HG03469 (cell line): ENCODE data around the gene DTWD2.
"Not testable (repeated sequence)": the region's sequence is repeated elsewhere in the genome, so short reads cannot be mapped to it uniquely, and the experiment has no call there.

Experiments used
- ATAC-seq: cut with Tn5 transposase; IDR thresholded peaks from one replicate; pipeline ENCODE4 v1.9.1; 2021; ENCODE audit warnings: mild to moderate bottlenecking, moderate library complexity, moderate number of reproducible peaks; ENCODE audit not compliant: unreplicated experiment

DTWD2 gene

DNA sequence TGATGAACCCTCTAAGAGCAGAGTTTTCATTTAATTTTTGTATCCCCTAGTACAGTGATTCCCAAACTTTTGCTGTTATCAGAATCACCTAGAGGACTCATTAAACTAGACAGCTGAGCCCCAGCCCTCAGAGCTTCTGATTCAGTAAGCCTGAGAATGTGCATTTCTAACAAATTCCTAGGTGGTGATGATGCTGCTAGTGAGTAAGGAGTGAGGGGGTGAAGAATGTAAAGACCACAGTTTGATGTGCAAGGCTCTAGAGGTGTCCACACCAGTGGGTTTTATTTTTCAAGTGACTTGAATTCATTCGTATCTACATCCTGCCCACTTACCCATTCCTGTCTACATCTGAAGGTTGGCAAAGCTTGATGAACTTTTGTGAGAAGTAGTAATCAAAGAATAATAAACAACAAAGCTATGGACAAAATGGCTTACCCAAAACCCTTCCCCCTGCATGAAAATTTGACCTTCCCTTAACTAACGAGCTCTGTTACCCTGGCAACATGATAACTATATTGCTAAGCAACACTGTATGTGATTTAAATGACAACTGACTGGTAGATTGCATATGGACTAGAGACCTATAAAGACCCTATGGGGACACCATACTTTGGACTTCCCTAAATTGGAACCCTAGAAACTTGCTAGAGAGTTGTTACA lies 35.2 kb downstream of the DTWD2 start:
- no peak for ATAC-seq

DNA sequence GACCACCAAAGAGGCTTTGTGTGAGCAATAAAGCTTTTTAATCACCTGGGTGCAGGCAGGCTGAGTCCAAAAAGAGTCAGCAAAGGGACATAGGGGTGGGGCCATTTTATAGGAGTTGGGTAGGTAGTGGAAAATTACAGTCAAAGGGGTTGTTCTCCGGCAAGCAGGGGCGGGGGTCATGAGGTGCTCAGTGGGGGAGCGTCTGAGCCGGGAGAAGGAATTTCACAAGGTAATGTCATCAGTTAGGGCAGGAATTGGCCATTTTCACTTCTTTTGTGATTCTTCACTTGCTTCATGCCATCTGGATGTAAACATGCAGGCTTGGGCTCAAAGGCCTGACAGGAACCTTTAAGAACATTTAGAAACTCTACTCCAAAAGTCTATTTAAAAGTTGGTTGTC lies 36.0 kb downstream of the DTWD2 start:
- not testable (repeated sequence) for ATAC-seq

DNA sequence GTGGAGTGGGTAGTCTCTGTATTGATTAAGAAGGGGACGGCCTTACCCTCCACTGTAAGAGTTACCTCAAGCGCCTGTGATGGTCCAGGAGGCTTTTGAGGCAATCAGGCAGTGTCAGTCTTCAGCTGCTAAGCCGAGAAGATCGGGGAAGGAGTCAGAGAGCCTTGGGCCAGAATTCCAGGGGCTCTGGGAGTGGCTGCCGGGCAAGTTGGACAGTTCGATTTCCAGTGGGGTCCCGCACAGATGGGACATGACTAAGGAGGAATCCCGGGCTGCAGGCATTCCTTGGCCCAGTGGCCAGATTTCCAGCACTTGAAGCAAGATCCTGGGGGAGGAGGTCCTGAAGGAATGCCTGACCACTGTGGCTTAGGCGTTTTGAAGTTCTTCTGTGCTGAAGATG lies 38.0 kb downstream of the DTWD2 start:
- ATAC-seq = not testable (repeated sequence)

DNA sequence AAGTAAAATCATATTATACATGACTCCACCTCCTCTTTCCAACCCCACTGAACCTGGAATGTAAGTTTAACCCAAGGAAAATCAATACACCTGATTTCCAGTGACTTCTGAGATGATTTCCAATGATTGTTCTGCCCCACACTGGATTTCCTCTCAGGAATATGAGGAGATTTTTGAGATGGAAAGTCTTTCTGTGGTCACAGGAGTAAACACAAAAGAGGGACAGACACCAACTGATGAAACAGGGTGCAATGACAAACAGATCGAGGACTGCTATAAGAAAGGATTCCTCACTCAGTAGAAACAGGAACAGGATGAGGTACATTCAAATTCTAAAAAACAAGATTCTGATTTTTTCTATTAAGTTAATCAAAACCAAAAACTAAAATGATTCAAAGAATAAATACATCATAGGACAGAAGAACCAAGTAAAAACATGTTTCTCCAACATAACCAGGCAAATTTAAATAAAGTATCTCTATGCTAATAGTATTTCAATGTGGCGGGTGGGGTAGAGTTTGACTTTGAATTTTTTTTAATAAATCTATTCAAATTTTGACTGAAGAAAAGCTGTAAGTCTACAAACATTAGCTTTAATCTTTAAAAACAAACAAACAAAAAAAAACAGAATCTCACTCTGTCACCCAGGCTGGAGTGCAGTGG lies 42.1 kb downstream of the DTWD2 start:
- no peak for ATAC-seq

DNA sequence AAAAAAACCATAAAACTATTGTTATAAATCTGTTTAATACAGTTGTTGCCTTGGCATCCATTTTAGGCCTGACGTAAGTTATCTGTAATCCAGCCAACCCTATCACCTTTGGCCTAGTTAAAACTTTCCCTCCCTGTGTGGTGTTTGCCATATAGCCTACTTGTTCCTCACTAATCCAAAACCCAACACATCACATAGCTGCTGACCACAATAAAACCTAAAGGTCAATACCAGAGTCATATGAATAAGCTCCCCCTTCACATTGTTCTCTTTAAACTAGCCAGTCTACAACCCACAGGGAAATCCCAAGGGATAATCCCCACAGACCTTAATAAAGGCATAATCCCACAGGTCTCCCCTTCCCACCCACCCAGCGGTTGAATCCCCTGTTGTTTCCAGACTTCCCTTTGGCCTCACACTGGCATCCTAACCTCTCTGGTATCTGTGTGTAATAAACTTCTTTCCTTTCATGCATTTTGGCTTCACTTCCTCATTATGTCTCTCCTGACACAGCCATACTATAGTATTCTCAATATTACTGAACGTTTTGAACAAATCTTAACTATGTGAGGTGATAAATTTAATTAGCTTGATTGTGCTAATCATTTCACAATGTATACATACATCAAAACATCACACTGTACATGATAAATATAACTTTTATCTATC lies 50.8 kb downstream of the DTWD2 start:
- ATAC-seq = no peak

DNA sequence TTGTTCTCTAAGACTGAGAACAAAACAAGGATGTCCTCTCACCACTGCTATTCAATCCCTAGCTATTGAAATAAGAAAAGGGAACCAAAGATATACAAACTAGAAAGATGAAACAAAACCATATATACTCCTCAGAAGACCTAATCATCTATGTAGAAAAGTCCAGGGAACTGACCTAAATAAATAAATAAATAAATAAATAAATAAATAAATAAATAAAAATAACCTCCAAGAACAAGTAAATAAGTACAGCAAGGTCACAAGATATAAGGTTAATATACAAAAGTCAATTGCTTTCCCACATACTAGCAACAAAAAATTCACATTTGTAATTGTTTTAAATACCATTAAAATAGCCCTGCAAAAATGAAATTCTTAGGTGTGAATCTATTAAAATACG lies 54.6 kb downstream of the DTWD2 start:
- no peak for ATAC-seq

DNA sequence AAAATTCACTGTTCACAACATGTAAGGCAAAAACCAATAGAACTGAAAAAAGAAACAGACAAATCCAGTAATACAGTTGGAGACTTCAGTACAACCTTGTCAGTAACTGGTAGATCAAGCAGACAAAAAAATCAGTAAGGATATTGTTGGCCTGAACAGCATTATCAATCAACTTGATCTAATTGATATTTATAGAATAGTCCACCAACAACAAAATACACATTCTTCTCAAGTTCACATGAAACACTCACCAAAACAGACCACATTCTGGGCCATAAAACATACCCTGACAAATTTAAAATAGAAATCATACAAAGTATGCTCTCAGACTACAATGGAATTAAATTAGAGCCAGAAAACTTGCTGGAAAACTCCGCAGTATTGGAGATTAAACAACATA lies 56.8 kb downstream of the DTWD2 start:
- ATAC-seq = no peak

DNA sequence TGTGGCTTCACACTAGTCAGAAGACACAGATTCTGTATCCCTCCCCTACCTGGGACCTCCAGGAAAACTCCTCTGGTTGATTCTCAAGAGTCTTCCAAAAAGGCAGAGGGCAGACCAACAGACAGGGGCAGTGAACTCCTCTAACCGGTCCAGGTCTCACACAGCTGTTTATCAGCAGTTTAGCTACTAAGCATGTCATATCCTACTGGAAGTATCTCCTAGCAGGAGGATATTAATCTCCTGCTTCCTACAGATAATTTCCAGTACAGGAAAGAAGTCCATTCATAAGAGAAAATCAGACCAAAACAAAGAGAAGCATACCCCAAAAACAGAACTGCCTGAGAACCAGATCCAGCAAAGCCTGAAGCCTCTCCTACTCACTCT lies 64.3 kb downstream of the DTWD2 start:
- no peak for ATAC-seq

DNA sequence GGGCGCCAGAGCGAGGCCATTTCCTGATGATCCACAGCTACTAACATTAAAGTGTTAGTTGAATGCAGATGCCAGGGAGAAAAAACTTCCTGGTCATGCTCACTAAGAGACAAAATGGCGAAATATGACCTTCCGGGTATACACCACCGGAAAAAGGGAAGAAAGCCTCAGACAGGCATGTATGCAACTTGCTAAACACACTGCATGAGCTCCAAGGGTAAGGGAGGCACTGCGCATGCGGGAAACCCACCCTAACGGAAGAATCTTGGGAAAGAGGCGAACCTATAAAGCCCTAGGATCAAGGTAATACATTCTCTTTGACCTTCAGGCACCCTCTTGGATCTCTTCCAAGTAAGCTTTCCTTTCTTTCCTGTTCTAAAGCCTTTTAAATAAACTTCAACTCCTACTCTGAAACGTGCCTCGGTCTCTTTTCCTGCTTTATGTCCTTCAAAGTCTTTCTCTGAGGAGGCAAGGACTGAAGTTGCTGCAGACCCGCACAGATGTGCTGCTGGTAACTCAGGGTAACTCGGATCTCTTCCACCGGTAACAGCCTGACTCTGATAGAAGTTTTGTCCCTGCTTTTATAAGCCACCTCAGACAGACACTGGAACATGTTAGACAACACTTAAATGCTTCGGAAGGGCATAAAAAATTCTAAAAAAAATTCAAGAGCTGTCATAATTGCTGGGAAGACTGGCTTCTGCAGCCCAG lies 64.9 kb downstream of the DTWD2 start:
- no peak for ATAC-seq

DNA sequence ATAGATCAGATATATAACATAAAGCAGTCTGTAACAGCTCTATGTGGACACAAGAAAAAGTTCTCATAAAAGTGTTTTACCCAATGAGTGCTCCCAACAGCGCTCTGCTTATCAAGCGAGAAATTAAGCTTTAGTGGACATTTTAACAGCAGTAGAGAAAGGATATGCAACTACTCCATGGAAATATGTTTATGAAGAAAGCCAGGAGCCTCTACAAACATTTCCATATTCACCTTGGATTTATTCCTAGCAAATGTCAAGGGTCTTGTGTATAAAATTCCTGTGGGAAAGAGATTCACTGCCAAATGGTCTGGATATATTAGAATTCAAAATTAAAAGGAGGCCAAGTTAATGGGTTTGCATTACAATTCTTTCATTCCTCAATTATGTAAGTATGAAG lies 66.5 kb downstream of the DTWD2 start:
- ATAC-seq = no peak

DNA sequence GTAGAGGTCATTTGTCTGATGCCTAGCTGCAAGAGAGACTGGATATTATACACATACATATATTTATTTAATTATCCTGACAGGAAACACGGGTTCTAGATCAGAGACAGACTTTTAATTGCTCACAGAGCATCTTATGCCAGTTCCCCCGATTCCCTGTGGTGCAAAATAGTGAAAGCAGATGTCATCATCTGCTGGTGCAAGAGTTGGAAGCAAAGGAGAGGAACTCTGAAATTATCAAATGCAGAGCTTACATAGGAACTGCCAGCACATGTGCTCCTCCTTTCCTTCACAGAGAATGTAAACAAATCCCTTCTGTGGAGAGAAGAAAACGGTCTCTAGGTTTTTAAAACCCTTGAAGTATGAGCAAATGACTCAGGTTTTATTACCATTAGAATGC lies 69.3 kb downstream of the DTWD2 start:
- no peak for ATAC-seq

DNA sequence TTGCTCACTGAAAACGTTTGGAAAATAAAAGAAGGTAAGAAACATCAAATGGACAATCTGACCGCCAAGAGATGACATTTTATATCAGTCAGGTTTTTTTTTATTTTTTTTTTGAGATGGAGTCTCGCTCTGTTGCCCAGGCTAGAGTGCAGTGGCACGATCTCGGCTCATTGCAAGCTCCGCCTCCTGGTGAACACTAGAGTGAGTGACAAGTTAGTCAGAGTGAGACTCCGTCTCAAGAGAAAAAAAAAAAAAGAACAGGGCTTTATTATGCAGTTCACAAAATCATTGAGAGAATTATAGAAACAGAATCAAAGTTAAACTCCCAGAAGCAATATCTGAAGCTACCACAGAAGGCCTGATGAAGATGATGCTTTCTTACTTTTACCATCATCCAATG lies 70.1 kb downstream of the DTWD2 start:
- peak; percentile 63 for ATAC-seq

DNA sequence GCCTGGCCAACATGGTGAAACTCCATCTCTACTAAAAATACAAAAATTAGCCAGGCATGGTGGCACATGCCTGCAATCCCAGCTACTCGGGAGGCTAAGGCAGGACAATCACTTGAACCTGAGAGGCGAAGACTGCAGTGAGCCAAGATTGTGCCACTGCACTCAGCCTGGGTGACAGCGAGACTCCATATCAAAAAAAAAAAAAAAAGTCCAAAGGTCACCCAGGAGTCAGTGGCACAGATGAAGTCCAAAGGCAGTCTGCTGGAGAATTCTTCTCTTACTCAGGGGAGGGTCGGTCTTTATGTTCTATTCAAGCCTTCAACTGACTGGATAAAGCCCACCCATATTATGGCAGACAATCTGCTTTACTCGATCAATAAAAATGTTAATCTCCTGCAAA lies 80.8 kb downstream of the DTWD2 start:
- not testable (repeated sequence) for ATAC-seq

DNA sequence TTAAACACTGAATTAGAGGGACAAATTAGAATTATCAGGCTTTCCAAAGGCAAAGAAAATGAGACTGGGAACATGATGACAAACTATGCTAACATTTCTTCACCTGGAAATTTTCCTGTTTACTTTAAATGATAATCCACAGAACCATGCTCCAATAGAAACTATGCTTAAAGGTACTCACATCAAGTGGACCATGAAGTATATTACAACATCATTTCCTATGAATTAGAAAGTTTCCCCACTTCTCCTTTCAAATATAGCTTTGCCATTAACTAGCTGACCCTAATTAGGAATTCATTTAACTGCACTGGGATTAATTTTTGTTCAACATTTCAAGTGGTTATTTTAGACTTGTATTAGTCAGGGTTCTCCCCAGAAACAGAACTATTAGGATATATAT lies 81.4 kb downstream of the DTWD2 start:
- no peak for ATAC-seq

DNA sequence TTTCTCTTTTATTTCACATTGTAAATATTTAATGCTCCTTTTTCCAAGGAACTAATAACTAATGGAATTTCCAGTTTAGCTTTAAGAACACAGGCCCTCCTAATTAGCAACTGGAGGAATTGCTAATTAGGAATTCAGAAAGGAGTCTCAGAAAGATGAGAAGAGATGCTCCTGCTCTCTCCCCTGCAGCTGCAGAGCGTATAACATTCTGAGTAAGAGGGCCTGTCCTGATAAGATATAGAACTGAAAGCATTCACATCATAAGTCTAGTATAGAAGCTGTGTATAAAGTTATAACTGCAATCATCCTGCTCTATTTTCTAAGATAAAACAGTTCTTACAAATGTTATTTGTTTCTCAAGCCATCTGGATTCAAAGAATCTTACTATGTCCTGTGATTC lies 83.2 kb downstream of the DTWD2 start:
- ATAC-seq = no peak

DNA sequence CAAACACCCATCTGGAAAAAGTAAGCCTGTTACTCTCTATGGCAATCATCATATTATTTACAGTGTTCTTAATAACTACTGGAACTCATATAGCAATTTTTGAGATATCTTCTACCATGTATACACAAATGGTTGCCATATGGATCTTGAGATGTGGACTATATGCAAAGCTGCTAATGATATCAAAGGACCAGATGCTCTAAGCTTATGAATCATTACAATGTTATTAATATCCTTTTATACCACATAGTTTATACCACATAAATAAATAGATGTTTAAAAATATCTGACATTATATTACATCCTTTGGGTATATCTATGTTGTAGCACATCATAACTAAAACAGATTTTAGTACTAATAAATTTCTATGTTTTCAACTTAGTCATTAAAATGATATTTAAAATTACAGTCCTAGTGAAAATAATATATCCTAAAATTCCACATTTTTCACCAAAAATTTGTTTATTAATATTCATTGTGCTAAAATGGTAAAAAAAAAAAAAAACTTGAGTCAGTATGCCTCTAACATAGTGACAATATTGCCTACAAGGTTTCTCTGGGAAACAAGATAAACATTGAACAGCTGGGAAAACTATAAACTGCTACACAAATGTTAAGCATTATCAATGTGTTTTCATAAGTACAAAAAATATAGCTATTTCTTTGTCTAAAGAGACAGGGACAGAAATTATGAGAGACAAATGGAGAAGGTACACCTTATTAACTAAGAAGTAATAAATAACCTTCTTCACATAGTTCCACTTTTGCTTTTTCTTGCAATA lies 85.5 kb downstream of the DTWD2 start:
- no peak for ATAC-seq

DNA sequence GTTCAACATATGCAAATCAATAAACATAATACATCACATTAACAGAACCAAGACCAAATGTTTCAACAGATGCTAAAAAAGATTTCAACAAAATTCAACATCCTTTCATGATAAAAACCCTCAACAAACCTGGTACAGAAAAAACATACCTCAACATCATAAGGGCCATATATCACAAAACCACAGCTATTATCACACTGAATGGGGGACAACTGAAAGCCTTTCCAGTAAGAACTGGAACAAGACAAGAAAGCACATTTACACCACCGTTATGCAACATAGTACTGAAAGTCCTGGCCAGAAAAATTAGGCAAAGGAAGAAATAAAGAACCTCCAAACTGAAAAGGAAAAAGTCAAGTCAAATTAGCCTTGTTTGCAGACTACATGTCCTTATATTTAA lies 93.6 kb downstream of the DTWD2 start:
- no peak for ATAC-seq

DNA sequence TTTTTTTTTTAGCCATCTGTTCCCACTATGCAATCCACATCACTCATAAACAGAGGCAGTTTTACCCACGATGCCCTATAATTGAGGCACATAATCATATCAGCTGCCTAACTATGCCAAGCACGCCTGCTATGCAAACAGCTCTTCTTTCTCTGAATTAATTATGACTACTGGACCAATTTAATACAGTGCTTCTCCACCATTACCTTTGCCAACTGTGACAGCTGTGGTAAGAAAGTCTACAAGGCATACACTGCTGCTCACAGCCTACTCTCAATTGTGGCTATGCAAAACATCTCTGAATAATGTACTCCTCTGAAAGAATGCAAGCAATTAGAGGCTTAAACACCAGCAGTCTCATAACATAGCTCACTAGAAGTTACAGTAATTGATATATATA lies 97.1 kb downstream of the DTWD2 start:
- ATAC-seq = peak; percentile 52

DNA sequence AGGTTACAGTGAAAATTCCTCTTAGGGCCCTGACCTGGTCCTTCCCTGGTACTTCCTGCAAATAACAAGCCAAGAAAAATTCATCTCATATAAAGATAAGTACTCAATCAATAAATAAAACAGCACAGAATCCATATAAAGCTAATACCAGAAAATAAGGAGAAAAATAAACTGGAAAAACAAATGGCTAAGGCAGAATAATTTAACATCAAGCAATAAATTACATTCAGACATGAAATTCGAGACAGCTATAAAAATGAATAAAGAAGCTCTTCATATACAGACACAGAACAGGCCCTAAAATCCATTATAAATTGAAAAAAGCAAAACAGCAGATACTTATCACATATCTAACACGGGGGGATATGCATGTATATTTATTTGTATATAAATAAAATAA lies 99.2 kb downstream of the DTWD2 start:
- ATAC-seq = no peak

DNA sequence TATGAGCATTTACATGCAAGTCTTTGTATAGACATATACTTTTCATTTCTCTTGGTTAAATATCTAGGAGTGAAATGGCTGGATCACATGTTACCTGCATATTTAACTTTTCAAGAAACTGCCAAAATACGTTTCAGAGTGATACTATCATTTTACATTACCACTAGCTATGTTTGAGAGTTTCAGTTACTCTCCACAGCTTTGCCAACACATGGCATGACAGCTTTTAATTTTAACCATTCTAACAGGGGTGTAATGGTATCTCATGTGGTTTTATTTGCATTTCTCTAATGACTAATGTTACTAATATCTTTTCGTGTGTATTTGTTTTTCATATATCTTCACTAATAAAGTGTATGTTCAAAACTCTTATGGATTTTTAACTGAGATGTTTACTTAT lies 99.8 kb downstream of the DTWD2 start:
- ATAC-seq = no peak

DNA sequence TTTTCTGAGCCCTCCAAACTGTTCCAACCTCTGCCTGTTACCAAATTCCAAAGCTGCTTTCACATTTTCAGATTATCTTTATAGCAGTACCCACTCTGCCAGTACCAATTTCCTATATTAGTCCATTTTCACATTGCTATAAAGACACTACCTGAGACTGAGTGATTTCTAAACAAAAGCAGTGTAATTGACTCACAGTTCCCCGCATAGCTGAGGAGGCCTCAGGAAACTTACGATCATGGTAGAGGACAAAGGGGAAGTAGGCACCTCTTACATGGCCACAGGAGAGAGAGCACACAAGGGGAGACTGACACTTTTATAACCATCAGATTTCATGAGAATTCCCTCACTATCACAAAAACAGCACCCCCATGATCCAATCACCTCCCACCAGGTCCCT lies 105.0 kb downstream of the DTWD2 start:
- ATAC-seq = no peak
